Measurements from ENCODE around the gene HHIPL1.
"Not testable (repeated sequence)": the region's sequence is repeated elsewhere in the genome, so short reads cannot be mapped to it uniquely, and the experiment has no call there.

HHIPL1 gene

GRCh38 chr14:99636487-99636886 is 8.4 kb upstream of the HHIPL1 start:
- DNase-seq, result no peak

- no peak for DNase-seq
Observed at GRCh38 chr14:99637624-99638023, 7.3 kb upstream of the HHIPL1 start.

- DNase-seq, result not testable (repeated sequence)
Observed at GRCh38 chr14:99642771-99643170, 2.2 kb upstream of the HHIPL1 start.

GRCh38 chr14:99643343-99643742 is 1.6 kb upstream of the HHIPL1 start:
- no peak for DNase-seq

GRCh38 chr14:99644035-99644587 is 818 bp upstream of the HHIPL1 start:
- no peak for DNase-seq

GRCh38 chr14:99645545-99646505 is 896 bp downstream of the HHIPL1 start:
- DNase-seq, result no peak

- DNase-seq, result no peak
Observed at GRCh38 chr14:99647411-99647810, 2.5 kb downstream of the HHIPL1 start.

- DNase-seq, result no peak
Observed at GRCh38 chr14:99648027-99648784, 3.3 kb downstream of the HHIPL1 start.

GRCh38 chr14:99649219-99649618 is 4.3 kb downstream of the HHIPL1 start:
- no peak for DNase-seq

- no peak for DNase-seq
Observed at GRCh38 chr14:99649643-99650042, 4.7 kb downstream of the HHIPL1 start.

- DNase-seq, result no peak
Observed at GRCh38 chr14:99650189-99650588, 5.3 kb downstream of the HHIPL1 start.

GRCh38 chr14:99651953-99652746 is 7.2 kb downstream of the HHIPL1 start:
- DNase-seq, result no peak

- DNase-seq, result peak; percentile 6
Observed at GRCh38 chr14:99654235-99654985, 9.5 kb downstream of the HHIPL1 start.

GRCh38 chr14:99655521-99655920 is 10.6 kb downstream of the HHIPL1 start:
- DNase-seq, result no peak

GRCh38 chr14:99656171-99656570 is 11.2 kb downstream of the HHIPL1 start:
- DNase-seq, result no peak

- DNase-seq, result no peak
Observed at GRCh38 chr14:99657645-99658155, 12.8 kb downstream of the HHIPL1 start.

GRCh38 chr14:99658218-99658845 is 13.4 kb downstream of the HHIPL1 start:
- no peak for DNase-seq

- DNase-seq, result peak; percentile 39
Observed at GRCh38 chr14:99659333-99659741, 14.4 kb downstream of the HHIPL1 start.

GRCh38 chr14:99660006-99660566 is 15.2 kb downstream of the HHIPL1 start:
- no peak for DNase-seq

GRCh38 chr14:99660794-99661193 is 15.9 kb downstream of the HHIPL1 start:
- no peak for DNase-seq

- DNase-seq, result not testable (repeated sequence)
Observed at GRCh38 chr14:99661206-99661605, 16.3 kb downstream of the HHIPL1 start.

Data from DMS53 (cell line).